ENCODE results near the gene CA7.

The CA7 gene

DNA sequence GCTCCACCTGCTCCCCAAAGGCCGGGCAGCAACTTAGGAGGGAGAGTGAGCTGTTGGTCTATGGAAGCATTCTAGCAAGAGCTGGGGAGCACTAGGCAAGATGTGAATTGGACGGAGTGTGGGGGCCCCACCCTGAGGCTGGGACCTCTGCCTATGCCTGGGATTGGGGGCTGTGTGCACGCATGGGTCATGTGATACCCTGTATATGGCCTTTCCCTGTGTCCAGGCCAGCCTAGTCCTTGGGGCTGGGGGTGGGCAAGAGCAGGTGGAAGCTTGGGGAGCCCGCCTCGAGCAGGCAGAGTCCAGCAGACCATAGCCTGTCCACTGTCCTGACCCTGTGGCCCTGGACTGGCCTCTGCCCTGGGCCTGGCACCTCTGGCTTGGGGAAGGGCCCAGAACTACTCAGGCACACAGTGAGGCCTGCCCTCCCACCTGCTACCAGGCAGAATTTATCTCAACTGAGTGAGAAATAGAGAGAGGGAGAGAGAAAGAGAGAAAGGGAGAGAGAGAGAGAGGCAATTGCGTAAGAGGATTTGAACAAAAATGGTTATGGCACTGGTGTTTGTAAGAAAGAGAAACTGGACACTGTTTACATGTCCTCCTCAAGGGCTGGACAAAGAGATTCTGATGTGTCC is 55.2 kb downstream of the CA7 start:
- no peak for DNase-seq

DNA sequence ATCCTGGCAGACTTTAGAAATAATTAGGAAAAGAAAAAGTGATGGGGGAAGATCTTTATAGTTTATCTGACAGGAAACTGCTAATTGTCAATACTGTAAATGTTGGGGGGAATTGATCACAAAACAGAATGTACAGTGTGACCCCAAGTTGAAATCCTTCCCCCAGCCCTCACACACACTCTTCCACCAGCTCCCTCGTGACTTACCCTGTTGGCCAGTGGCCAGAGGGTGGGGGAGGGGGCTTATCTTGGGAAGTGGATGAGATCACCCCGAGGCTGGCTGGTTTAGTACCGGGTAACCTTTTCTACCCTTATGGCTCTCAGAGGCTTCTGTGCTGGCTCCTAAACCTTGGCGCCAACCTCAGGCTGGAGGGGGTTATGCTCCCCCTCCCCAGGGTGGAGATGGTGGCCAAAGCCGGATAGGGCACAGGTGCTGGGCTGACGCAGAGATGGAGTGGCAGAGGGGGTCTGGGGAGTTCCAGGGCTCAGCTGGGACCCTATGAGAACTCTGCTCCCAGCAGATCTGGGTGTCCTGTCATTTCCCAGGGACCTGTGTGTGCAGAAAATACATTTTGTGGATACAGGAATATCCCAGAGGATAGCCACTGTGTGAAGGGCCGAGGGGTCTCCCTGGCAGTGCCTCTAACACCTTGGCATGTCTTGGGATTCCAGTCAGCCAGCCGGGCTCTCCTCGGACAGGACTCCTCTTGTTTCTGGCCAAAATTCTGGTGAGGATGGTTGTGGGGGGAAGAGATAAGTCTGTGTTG is 55.9 kb downstream of the CA7 start:
- DNase-seq: no peak

DNA sequence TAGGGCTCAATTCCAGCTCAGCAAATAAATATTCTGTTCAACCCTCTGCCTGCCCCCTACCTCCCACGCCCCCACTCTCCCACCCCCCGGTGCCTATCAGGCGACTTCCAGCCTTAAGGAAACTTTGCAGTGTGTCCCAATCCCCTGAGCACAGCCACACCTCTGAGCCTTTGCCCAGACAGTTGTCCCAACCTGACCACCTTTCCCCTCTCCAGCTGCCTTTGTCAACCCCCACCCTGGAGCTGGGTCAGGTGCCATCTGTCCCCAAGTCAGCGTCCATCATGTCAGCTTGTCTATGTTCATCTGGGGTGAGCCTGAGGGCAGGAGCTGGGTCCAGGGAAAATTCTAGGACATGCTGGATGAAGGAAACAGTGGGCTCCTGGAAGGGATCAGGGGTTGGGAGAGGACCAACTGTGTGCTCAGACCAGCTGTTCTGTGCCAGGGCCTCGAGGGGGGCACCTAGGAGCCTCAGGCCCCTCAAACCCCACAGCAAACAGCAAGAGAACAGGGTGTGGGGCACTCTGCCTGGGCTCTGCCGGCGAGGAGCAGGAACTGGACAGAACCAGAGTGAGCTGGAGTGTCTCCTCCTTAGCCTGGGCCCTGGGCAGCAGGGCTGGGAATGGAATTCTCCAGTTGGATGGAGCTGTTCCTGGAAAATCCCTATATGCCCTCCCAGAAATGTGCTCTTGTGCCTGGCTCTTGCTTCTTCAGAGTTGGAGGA is 56.7 kb downstream of the CA7 start:
- no peak for DNase-seq

DNA sequence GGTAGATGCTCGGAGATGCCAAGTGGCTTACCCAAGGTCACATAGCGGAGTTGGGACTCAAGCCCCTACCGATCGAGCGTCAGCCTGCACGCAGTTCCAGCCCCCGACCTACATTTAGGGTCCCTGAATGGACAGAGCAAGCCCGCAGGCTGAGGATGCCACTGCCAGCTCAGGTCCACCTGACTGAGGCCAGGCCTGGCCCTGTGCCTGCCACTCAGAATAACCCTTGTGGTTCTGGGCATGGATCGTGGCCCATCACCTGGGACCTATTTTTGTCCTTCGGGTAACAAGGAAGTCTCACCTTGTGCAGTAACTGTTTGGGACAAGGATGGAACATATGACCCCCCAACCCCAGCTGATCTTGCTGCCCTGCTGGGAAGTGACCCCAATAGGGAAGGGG is 57.4 kb downstream of the CA7 start:
- DNase-seq: no peak

DNA sequence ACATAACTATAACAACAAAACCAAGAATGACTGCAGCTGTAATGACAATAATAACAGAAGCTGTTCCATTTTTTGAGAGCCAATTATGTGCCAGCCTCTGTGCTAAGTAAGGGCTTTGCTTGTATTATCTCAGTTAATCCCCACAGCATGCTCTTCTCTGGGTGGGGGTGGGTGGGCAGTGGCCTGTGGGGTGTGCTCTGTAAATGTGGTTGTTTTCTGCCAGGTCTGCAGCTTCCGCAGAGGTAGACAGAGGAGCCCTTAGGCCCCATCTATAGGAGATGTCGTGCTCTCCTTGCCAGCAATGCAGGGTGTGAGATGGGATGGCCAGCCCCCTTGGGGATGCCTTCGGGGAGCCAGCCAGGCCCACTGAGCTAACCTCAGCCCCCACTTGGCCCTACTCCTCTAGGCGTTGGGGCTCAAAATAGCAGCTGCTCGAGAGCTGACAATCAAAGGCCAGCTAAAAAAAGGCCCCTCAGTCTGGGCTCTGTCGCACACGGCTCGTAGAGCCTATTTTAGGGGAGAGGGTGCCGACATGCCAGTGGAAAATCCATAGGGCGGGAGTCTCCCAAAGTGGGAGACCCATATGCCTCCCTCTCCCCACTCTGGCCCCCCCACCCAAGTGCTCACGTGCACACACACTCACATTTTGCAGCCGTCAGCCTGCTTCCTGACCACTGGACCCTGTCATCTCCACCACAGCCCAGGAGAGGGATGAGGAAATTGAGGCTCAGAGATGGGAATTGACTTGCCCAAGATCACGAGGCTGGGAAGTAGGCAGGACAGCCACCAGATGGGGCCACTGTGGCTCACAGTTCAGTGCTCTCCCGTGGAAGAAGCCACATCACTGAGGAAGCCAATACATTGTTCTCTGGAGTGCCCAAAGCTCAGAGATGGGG is 58.7 kb downstream of the CA7 start:
- no peak for DNase-seq

All from stimulated activated CD4-positive, alpha-beta T cell treated with anti-CD3 and anti-CD28 coated beads, Interleukin-2, amount 100 ng/mL, for 48 hours (primary cell).